Activated B cell treated with CpG ODN at 0.5 μM for 24 hours (primary cell): ENCODE data around the gene RNF38. TPM values are rescaled to one million over a fixed set of nuclear protein-coding genes. Genes with fewer than 3 reads are reported as not detected.

Experiments used
- ATAC-seq: fragments of 200-7000 bp; cut with Tn5 transposase; one replicate; pipeline ENCODE4 v1.10.0; 2021; ENCODE audit warnings: low read depth, mild to moderate bottlenecking, moderate library complexity
- CTCF ChIA-PET: fragments of 350-600 bp; sonication (Branson Sonifier 250); formaldehyde crosslinking; loops from one replicate; lab custom pipeline; 2021; ENCODE audit warnings: antibody characterized with exemption; lab: Charles Lee
- POLR2A ChIA-PET: fragments of 350-600 bp; sonication (Branson Sonifier 250); formaldehyde crosslinking; loops from one replicate; lab custom pipeline; 2021; ENCODE audit warnings: antibody characterized with exemption; lab: Charles Lee
- DNase-seq: peaks from one replicate; pipeline ENCODE4 v3.0.0; 2022
- H3K27ac Mint-ChIP-seq: one replicate; pipeline ENCODE4 v1.8.0; 2020; ENCODE audit warnings: mixed read lengths
- H3K27me3 Mint-ChIP-seq: one replicate; pipeline ENCODE4 v1.8.0; 2021; ENCODE audit warnings: mixed read lengths
- H3K36me3 Mint-ChIP-seq: one replicate; pipeline ENCODE4 v1.8.0; 2021; ENCODE audit warnings: low read depth, mixed read lengths
- H3K4me1 Mint-ChIP-seq: one replicate; pipeline ENCODE4 v1.8.0; 2021; ENCODE audit warnings: mixed read lengths
- H3K4me3 Mint-ChIP-seq: one replicate; pipeline ENCODE4 v1.8.0; 2020; ENCODE audit warnings: mild to moderate bottlenecking, mixed read lengths
- H3K9me3 Mint-ChIP-seq: one replicate; pipeline ENCODE4 v1.8.0; 2020; ENCODE audit warnings: mixed read lengths
- intact Hi-C: fragments of 100-400 bp; cut with micrococcal nuclease; formaldehyde crosslinking; loops from one replicate; pipeline ENCODE4 v1.15.1; 2024
- total RNA-seq: library from RNA; stranded (reverse); gene quantifications from 2 replicates; pipeline ENCODE4 v1.2.3, GENCODE V29; 2022
- TF ChIP-seq, protein P1 (sequence below): fragments of 200-600 bp; IDR thresholded peaks from one replicate; pipeline ENCODE4 v1.8.0; 2022; ENCODE audit warnings: antibody characterized with exemption, mild to moderate bottlenecking

The RNF38 gene
- total RNA-seq, 1 donor from 2014 or later, result 52.1 TPM

DNA sequence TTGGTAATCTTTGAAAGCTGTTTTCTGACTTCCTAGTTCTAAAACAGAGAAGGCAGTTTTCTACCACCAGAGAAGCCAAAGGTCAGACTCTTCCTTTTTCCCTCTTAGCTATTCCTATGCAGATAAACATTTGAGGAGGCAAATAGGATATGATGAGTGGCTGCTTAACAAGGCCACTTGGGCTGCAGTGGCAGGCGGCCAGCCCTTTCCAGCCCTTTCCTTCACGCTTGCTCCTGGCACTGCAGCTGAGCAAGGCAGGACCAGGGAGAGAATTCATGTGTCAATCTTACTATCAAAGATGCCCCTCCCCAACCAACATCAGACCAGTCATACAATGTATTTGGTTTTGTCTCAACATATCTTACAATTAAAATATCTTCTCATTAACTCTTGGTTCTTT is 36.8 kb upstream of the RNF38 start:
- H3K4me1 Mint-ChIP-seq, result peaks cover 5% of the 10 kb centered on the region
- intact Hi-C loops, result no loop called here
- no peak overlapping the region for H3K4me3 Mint-ChIP-seq
- no peaks in the 10 kb centered on the region for H3K27me3 Mint-ChIP-seq
- H3K9me3 Mint-ChIP-seq, result no peaks in the 10 kb centered on the region
- DNase-seq, result no peak
- TF ChIP-seq, protein P1, sequence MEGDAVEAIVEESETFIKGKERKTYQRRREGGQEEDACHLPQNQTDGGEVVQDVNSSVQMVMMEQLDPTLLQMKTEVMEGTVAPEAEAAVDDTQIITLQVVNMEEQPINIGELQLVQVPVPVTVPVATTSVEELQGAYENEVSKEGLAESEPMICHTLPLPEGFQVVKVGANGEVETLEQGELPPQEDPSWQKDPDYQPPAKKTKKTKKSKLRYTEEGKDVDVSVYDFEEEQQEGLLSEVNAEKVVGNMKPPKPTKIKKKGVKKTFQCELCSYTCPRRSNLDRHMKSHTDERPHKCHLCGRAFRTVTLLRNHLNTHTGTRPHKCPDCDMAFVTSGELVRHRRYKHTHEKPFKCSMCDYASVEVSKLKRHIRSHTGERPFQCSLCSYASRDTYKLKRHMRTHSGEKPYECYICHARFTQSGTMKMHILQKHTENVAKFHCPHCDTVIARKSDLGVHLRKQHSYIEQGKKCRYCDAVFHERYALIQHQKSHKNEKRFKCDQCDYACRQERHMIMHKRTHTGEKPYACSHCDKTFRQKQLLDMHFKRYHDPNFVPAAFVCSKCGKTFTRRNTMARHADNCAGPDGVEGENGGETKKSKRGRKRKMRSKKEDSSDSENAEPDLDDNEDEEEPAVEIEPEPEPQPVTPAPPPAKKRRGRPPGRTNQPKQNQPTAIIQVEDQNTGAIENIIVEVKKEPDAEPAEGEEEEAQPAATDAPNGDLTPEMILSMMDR, result no peak
- H3K36me3 Mint-ChIP-seq, result peaks cover 17% of the 10 kb centered on the region
- CTCF ChIA-PET, result no interaction called here
- no peak for ATAC-seq
- no peak overlapping the region for H3K27ac Mint-ChIP-seq
- POLR2A ChIA-PET, result no interaction called here

DNA sequence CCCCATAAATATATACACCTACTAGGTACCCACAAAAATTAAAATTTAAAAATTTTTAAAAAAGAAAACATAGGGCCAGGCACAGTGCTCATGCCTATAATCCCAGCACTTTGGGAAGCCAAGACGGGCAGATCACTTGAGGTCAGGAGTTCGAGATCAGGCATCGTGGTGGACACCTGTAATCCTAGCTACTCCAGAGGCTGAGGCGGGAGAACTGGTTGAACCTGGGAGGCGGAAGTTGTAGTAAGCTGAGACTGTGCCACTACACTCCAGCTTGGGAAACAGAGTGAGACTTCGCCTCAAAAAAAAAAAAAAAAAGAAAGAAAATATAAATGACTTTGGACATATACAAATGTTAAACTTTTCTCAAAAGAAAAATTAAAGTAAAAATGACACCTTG is 33.3 kb upstream of the RNF38 start:
- Mint-ChIP-seq H3K27ac (no peak overlapping the region), H3K4me1 (peaks cover 5% of the 10 kb centered on the region), H3K36me3 (peaks cover 24% of the 10 kb centered on the region), H3K27me3 (no peaks in the 10 kb centered on the region), H3K9me3 (no peaks in the 10 kb centered on the region), H3K4me3 (no peak overlapping the region)
- ChIA-PET POLR2A (no interaction called here), CTCF (no interaction called here)
- ATAC-seq, result no peak
- intact Hi-C loops, result no loop called here
- TF ChIP-seq, protein P1, result no peak
- no peak for DNase-seq

DNA sequence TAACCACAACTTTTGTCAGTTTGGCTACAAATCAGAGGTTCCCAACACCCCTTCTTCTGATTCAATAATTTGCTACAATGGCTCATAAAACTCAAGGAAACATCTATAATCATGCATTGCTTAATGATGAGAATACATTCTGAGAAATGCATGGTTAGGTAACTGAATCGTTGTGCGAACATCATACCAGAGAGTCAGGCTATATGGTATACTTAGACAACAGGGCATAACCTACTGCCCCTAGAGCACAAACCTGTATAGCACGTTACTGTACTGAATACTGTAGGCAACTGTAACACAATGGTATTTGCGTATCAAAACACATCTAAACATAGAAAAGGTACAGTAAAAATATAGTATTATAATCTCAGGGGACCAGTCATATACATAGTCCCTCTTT is 31.0 kb upstream of the RNF38 start:
- TF ChIP-seq, protein P1, result no peak
- ChIA-PET POLR2A (no interaction called here), CTCF (no interaction called here)
- Mint-ChIP-seq H3K27me3 (no peaks in the 10 kb centered on the region), H3K9me3 (no peaks in the 10 kb centered on the region), H3K4me1 (peaks cover 4% of the 10 kb centered on the region), H3K27ac (no peak overlapping the region), H3K4me3 (no peak overlapping the region), H3K36me3 (peaks cover 20% of the 10 kb centered on the region)
- ATAC-seq, result no peak
- intact Hi-C loops, result no loop called here
- DNase-seq, result no peak

DNA sequence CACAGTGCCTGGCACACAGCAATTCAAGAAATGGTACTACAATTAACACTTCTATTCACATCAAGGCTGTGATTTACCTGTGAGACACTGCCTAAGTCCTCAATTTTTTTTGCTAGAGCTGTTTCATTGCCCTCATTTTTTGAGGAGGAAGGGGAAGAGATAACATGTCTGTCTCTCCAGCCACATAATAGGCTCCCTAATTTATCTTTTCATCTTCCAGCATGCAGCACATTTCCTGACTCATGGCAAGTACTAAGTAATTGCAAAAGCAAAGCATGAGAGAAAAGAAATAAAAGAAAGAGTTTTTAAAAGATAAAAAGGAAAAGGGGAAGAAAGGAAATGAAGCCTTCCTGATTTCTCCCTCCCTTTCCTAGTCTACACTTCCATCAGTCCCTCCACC is 26.9 kb upstream of the RNF38 start:
- Mint-ChIP-seq H3K27me3 (no peaks in the 10 kb centered on the region), H3K4me3 (no peak overlapping the region), H3K9me3 (no peaks in the 10 kb centered on the region), H3K27ac (no peak overlapping the region), H3K36me3 (peaks cover 35% of the 10 kb centered on the region), H3K4me1 (peaks cover 2% of the 10 kb centered on the region)
- CTCF ChIA-PET, result no interaction called here
- ATAC-seq, result no peak
- POLR2A ChIA-PET, result no interaction called here
- intact Hi-C loops, result no loop called here
- no peak for DNase-seq
- TF ChIP-seq, protein P1, result no peak

DNA sequence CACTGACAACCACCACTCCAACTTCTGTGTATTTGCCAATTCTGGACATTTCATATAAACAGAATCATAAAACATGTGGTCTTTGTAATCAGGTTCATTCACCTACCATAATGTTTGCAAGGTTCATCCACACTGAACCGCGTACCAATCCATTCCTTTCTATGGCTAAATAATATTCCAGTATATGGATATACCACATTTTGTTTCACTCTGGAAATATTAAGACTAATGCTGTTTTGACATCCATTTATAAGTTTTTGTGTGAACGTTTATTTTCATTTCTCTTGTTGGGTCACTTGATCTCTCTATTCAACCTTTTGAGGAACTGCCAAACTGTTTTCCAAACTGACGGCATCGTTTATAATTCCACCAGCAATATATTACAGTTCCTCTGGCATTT is 26.3 kb upstream of the RNF38 start:
- POLR2A ChIA-PET, result no interaction called here
- H3K27ac Mint-ChIP-seq, result no peak overlapping the region
- H3K9me3 Mint-ChIP-seq, result no peaks in the 10 kb centered on the region
- peaks cover 2% of the 10 kb centered on the region for H3K4me1 Mint-ChIP-seq
- no peak overlapping the region for H3K4me3 Mint-ChIP-seq
- TF ChIP-seq, protein P1, result no peak
- H3K27me3 Mint-ChIP-seq, result no peaks in the 10 kb centered on the region
- intact Hi-C loops, result no loop called here
- H3K36me3 Mint-ChIP-seq, result peaks cover 38% of the 10 kb centered on the region
- CTCF ChIA-PET, result no interaction called here
- ATAC-seq, result no peak
- DNase-seq, result no peak
